ENCODE results near the gene CT47A1.

- no peak for TF ChIP-seq CTCF (IDR thresholded peaks at IDR 0.05)
- TF ChIP-seq TCF7L2 (IDR thresholded peaks at IDR 0.05; ENCODE audit: low read depth, low read length), result no peak
- TF ChIP-seq REST (IDR thresholded peaks at IDR 0.05; ENCODE audit: insufficient read depth in 1 of 2, low read depth in 2 of 2, low read length in 1 of 2), result no peak
- TF ChIP-seq POLR2AphosphoS5 (IDR thresholded peaks at IDR 0.05; ENCODE audit: low read depth, low read length), result no peak
Observed at GRCh38 chrX:121032531-121032930, 47.0 kb upstream of the CT47A1 start.
